H1 (cell line): ENCODE measurements around the gene SLC43A2.

ENCODE experiments used
- CTCF ChIP-seq, 3 experiments: IDR thresholded peaks; 1 replicate in 2 of 3; 2 replicates in 1 of 3; pipeline versions ENCODE4 v1.5.1 to v1.6.1; 2011; ENCODE audit warnings: low read length in 3 of 3, mild to moderate bottlenecking in 3 of 3, inconsistent platforms in 2 of 3, low read depth in 1 of 3, moderate library complexity in 1 of 3; ENCODE audit not compliant: insufficient read depth in 1 of 3; ENCODE audit errors: control extremely low read depth in 1 of 3
- EZH2 ChIP-seq: fragments of 200-600 bp; sonication (generic); IDR thresholded peaks from 2 replicates; pipeline ENCODE4 v1.7.1; 2012; ENCODE audit warnings: low read depth, mild to moderate bottlenecking, moderate library complexity, low read length, inconsistent platforms; ENCODE audit not compliant: severe bottlenecking
- GTF2F1 ChIP-seq: IDR thresholded peaks from 2 replicates; pipeline ENCODE4 v1.6.1; 2012; ENCODE audit warnings: low read depth, low read length, improper control_type of control experiment, borderline replicate concordance

- TF ChIP-seq EZH2, result no peak
- TF ChIP-seq CTCF (IDR thresholded peaks at IDR 0.05; ENCODE audit: control extremely low read depth in 1 of 3, insufficient read depth in 1 of 3, low read depth in 1 of 3, low read length in 3 of 3), result no peak
- no peak for TF ChIP-seq GTF2F1
Measured at GRCh38 chr17:1638171-1638590, 9.5 kb upstream of the SLC43A2 start.
